Peyer's patch (tissue), 4 donors: ENCODE results near the gene ATP8B4.

Source experiments
- CTCF ChIP-seq, 6 experiments: fragments of 450-650 bp in 4 of 6; fragments of 200-600 bp in 2 of 6; sonication (generic) in 1 of 6; IDR thresholded peaks; one replicate each; pipeline ENCODE4 v1.5.1; 2017 to 2019; ENCODE audit warnings: antibody characterized with exemption in 6 of 6, mild to moderate bottlenecking in 3 of 6, moderate library complexity in 1 of 6
- POLR2A ChIP-seq, 2 donors: fragments of 450-650 bp; IDR thresholded peaks; one replicate each; pipeline ENCODE4 v1.5.1; 2017; ENCODE audit warnings: antibody characterized with exemption in 2 of 2, mild to moderate bottlenecking in 2 of 2, moderate library complexity in 2 of 2

- TF ChIP-seq POLR2A (IDR thresholded peaks at IDR 0.05) (no peak), CTCF (IDR thresholded peaks at IDR 0.05) (no peak)
These were observed 109.4 kb downstream of the ATP8B4 start for GRCh38 chr15:50009634-50010033.
